ENCODE measurements around the gene SPATA2L.

The SPATA2L gene

GRCh38 chr16:89670496-89671431, 30.7 kb downstream of the SPATA2L start:
- Histone ChIP-seq H3K9me2 (replicated peaks; ENCODE audit: insufficient read depth, low read length) (no peaks in the 10 kb centered on the region), H3K9me3 (replicated peaks; ENCODE audit: insufficient read depth, low read length) (no peaks in the 10 kb centered on the region), H3K9ac (ENCODE audit: low read length) (no peak overlapping the region), H3K36me3 (replicated peaks; ENCODE audit: insufficient read depth, low read length) (no peaks in the 10 kb centered on the region), H3F3A (ENCODE audit: insufficient read depth, low read length) (no peaks in the 10 kb centered on the region), H2AFZ (ENCODE audit: low read length) (no peak overlapping the region), H3K27ac (ENCODE audit: low read length) (no peak overlapping the region), H3K4me1 (ENCODE audit: low read length) (no peaks in the 10 kb centered on the region), H4K20me1 (ENCODE audit: insufficient read depth, low read length) (no peaks in the 10 kb centered on the region), H3K79me2 (ENCODE audit: low read length) (no peaks in the 10 kb centered on the region), H3K4me3 (ENCODE audit: low read length) (no peak overlapping the region), H3K4me2 (ENCODE audit: low read depth, low read length) (no peak overlapping the region), H3K27me3 (replicated peaks; ENCODE audit: insufficient read depth, low read length) (no peaks in the 10 kb centered on the region)
- DNase-seq, result no peak
- no peak for TF ChIP-seq EZH2 (optimal IDR thresholded peaks at IDR 0.05; ENCODE audit: low read depth, low read length)
- no peak for TF ChIP-seq CTCF (IDR thresholded peaks at IDR 0.05; ENCODE audit: low read length)
- TF ChIP-seq EZH2phosphoT487 (IDR thresholded peaks at IDR 0.05; ENCODE audit: low read length), result no peak

- Histone ChIP-seq H3K9me3 (replicated peaks; ENCODE audit: insufficient read depth, low read length) (no peaks in the 10 kb centered on the region), H3K79me2 (ENCODE audit: low read length) (no peaks in the 10 kb centered on the region), H3K4me2 (ENCODE audit: low read depth, low read length) (no peak overlapping the region), H3K36me3 (replicated peaks; ENCODE audit: insufficient read depth, low read length) (no peaks in the 10 kb centered on the region), H3K27me3 (replicated peaks; ENCODE audit: insufficient read depth, low read length) (no peaks in the 10 kb centered on the region), H3K9me2 (replicated peaks; ENCODE audit: insufficient read depth, low read length) (no peaks in the 10 kb centered on the region), H3K4me3 (ENCODE audit: low read length) (no peak overlapping the region), H3K4me1 (ENCODE audit: low read length) (no peaks in the 10 kb centered on the region), H3F3A (ENCODE audit: insufficient read depth, low read length) (no peaks in the 10 kb centered on the region), H3K9ac (ENCODE audit: low read length) (no peak overlapping the region), H2AFZ (ENCODE audit: low read length) (no peak overlapping the region), H3K27ac (ENCODE audit: low read length) (no peak overlapping the region), H4K20me1 (ENCODE audit: insufficient read depth, low read length) (no peaks in the 10 kb centered on the region)
- TF ChIP-seq EZH2 (optimal IDR thresholded peaks at IDR 0.05; ENCODE audit: low read depth, low read length), result no peak
- no peak for TF ChIP-seq CTCF (IDR thresholded peaks at IDR 0.05; ENCODE audit: low read length)
- no peak for TF ChIP-seq EZH2phosphoT487 (IDR thresholded peaks at IDR 0.05; ENCODE audit: low read length)
- DNase-seq, result no peak
Measured at GRCh38 chr16:89669755-89670154, 31.8 kb downstream of the SPATA2L start.

GRCh38 chr16:89668790-89669158, 32.7 kb downstream of the SPATA2L start:
- no peak overlapping the region for H2AFZ ChIP-seq (ENCODE audit: low read length)
- no peaks in the 10 kb centered on the region for H3K79me2 ChIP-seq (ENCODE audit: low read length)
- no peaks in the 10 kb centered on the region for H3K4me1 ChIP-seq (ENCODE audit: low read length)
- H3K4me3 ChIP-seq (ENCODE audit: low read length), result no peak overlapping the region
- no peaks in the 10 kb centered on the region for H3K9me3 ChIP-seq (replicated peaks; ENCODE audit: insufficient read depth, low read length)
- H3K27me3 ChIP-seq (replicated peaks; ENCODE audit: insufficient read depth, low read length), result no peaks in the 10 kb centered on the region
- H4K20me1 ChIP-seq (ENCODE audit: insufficient read depth, low read length), result no peaks in the 10 kb centered on the region
- no peak overlapping the region for H3K27ac ChIP-seq (ENCODE audit: low read length)
- H3K9me2 ChIP-seq (replicated peaks; ENCODE audit: insufficient read depth, low read length), result no peaks in the 10 kb centered on the region
- TF ChIP-seq CTCF (IDR thresholded peaks at IDR 0.05; ENCODE audit: low read length) (no peak), EZH2phosphoT487 (IDR thresholded peaks at IDR 0.05; ENCODE audit: low read length) (no peak), EZH2 (optimal IDR thresholded peaks at IDR 0.05; ENCODE audit: low read depth, low read length) (no peak)
- H3K4me2 ChIP-seq (ENCODE audit: low read depth, low read length), result no peak overlapping the region
- H3K36me3 ChIP-seq (replicated peaks; ENCODE audit: insufficient read depth, low read length), result no peaks in the 10 kb centered on the region
- H3K9ac ChIP-seq (ENCODE audit: low read length), result no peak overlapping the region
- DNase-seq, result no peak
- H3F3A ChIP-seq (ENCODE audit: insufficient read depth, low read length), result no peaks in the 10 kb centered on the region

Data from MM.1S (cell line).